GM18907 (cell line): ENCODE measurements around the gene ANKRD44.

ENCODE experiments used
- ATAC-seq: cut with Tn5 transposase; IDR thresholded peaks from one replicate; pipeline ENCODE4 v1.9.1; 2021; ENCODE audit warnings: mild to moderate bottlenecking, moderate library complexity; ENCODE audit not compliant: unreplicated experiment

Gene ANKRD44

GRCh38 chr2:196970099-196970498, 340.5 kb downstream of the ANKRD44 start:
- no peak for ATAC-seq

GRCh38 chr2:196968516-196968915, 342.1 kb downstream of the ANKRD44 start:
- ATAC-seq = no peak

DNA sequence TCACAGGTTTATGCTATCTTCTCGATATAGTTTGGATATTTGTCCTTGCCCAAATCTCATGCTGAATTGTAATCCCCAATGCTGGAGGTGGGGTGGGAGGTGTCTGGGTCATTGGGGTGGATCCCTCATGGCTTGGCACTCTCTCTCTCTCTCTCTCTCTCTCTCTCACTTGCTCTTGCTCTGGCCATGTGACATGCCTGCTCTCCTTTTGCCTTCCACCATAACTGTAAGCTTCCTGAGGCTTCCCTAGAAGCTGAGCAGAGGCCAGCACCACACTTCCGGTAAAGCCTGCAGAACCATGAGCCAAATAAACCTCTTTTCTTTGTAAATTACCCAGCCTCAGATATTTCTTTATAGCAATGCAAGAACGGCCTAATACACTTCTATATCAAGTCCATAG, 342.8 kb downstream of the ANKRD44 start:
- no peak for ATAC-seq

GRCh38 chr2:196967116-196967515, 343.5 kb downstream of the ANKRD44 start:
- ATAC-seq = no peak

DNA sequence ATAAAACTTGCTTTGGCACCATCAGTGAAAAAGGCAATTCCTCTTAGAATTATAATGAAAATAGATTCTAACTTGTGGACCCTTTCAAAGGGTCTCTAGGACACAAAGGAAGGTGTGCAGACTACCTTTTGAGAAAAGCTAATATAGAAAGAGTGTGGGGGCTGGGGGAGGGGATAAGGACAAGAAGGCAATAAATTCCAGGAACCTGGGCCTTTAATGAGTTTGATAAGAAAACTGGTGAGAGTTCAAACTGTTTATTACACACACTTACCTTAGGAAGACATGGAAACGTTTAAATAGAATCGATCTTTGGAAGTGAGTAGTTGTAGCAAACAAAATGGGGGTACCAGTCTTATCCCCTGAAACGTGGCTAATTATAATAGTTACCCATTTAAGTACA, 344.5 kb downstream of the ANKRD44 start:
- no peak for ATAC-seq

- no peak for ATAC-seq
Measured at GRCh38 chr2:196965651-196966050, 344.9 kb downstream of the ANKRD44 start.

GRCh38 chr2:196963961-196964360, 346.6 kb downstream of the ANKRD44 start:
- no peak for ATAC-seq

- ATAC-seq = no peak
Measured at GRCh38 chr2:196963043-196963442, 347.5 kb downstream of the ANKRD44 start.

- no peak for ATAC-seq
Measured at GRCh38 chr2:196962325-196962724, 348.3 kb downstream of the ANKRD44 start.

DNA sequence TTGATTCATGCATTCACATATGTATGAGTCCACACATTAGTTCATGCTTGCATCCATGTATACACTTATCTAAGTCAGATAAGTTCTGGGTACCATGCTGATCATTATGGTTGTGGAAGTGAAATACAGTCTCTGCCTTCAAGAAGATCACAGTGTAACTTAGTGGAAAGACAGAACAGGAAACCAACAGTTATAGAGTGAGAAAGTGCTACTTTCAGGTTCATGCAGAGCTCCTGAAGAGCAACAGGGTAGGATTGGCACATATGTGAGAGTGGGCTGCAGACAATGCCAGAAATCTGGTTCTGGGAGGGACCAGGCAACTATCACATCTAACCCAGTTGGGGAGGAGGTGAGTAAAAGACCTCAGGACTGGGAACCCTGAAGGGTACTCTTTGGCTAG, 348.7 kb downstream of the ANKRD44 start:
- ATAC-seq = peak; percentile 97

- no peak for ATAC-seq
Measured at GRCh38 chr2:196959734-196960338, 350.7 kb downstream of the ANKRD44 start.

DNA sequence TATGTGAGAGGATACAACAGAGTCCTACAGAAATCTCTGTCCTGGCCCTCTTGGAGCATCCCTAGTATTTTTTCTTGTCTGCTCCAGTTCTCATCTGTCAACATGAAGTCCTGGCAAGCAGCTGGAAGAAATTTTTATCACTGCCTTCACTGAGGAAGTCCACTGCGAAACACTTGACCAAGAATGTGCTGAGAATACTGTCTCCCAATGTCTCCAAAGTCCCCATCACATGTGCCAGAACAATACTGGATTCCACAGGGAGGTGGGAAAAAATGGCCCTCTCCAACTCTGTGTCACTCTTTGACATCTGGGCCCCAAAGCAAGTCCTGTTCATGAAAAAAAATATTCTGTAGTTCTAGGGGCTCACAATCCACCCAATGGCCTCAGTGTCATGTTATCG, 351.3 kb downstream of the ANKRD44 start:
- ATAC-seq = no peak

DNA sequence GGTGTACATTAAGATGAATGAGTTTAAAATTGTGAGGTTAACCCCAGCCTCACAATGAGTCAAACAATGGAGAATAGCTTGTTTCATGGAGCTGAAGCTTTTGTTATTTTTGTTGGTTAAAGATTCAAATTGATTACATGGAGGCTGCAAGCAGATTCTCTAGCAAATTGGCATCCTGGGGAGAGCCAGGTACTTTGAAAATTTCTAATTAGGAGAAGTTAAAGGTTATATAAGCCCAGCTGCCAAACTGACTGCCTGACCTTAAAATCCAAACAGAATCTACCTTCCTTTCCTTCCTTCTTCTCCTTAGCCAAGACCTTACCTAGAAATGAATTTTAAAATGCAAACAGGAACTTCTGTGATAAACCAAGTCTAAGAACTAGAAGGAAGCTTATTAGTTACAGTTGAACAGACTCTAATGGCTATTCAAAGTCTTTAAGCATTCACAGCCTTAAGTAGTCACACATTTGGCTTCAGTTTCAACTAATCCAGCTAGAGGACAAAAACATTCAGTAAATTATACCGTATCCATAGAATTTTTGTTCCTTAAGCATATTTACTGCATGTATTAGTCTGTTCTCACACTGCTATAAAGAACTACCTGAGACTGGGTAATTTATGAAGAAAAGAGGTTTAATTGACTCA, 352.6 kb downstream of the ANKRD44 start:
- no peak for ATAC-seq

DNA sequence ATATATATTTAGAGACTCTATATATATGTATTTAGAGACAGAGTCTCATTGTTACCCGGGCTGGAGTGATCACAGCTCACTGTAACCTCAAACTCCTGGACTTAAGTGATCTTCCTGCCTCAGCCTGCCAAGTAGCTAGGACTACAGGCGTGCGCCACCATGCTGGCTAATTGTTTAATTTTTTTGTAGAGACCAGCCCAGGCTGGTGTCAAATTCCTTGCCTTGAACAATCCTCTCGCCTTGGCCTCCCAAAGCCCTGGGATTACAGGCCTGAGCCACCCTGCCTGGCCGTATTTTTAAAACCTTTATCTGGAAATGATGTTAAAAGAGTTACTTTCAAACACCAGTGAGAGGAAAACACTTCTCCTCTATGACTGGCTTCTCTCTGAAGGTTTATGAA, 353.1 kb downstream of the ANKRD44 start:
- no peak for ATAC-seq

- no peak for ATAC-seq
Measured at GRCh38 chr2:196956069-196956468, 354.5 kb downstream of the ANKRD44 start.

DNA sequence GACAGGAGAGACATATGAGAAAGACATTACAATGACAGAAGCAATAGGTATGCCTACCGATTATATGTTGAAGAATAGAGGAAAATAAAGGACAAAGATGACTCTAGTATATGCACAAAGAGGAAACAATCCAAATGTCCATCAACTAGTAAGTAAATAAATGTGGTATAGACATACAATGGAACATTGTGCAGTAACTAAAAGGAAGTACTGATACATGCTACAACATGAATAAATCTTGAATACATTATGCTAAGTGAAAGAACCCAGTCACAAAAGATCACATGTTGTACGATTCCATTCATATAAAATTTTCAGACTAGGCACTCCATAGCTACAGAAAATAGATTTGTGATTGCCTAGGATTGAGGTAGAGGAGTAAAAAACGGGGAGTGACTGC, 355.5 kb downstream of the ANKRD44 start:
- no peak for ATAC-seq

DNA sequence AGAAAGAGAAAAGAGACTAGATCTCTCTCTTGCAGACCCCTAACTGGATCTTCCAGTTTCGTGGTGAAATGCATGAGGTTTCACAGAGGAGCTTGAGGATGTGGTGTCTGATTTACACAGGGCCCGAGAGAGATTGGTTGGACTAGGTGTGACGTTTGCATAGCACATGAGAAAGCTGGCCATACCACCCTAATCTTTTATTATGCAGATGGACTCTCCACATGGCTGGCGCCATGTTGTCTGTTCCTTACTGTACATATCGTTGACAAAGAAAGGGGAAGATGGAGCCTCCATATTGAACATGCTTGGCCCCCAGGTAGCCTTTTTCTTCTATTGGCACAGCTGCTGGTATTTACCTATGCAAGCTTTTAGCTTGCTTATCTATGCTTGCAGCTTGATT, 356.6 kb downstream of the ANKRD44 start:
- no peak for ATAC-seq

GRCh38 chr2:196952936-196953335, 357.6 kb downstream of the ANKRD44 start:
- ATAC-seq = no peak

GRCh38 chr2:196951973-196952372, 358.6 kb downstream of the ANKRD44 start:
- no peak for ATAC-seq

DNA sequence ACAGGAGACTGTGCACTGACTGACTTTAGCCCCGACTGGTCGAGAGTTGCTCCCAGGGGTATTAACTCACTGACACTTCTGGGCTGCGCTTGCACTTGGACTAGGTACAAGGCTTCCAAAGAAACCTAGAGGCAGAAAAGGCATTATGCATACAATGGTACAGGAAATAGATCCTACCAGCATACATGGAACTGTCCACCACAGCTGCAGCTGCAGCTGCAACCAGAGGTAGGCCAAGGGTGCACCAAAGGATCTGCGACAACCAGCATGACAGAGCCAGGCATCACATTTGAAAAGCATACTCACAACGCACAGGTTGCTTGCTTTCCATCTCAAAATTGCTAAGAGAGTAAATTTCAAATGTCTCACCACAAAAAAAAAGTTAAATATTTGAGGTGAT, 361.5 kb downstream of the ANKRD44 start:
- no peak for ATAC-seq

DNA sequence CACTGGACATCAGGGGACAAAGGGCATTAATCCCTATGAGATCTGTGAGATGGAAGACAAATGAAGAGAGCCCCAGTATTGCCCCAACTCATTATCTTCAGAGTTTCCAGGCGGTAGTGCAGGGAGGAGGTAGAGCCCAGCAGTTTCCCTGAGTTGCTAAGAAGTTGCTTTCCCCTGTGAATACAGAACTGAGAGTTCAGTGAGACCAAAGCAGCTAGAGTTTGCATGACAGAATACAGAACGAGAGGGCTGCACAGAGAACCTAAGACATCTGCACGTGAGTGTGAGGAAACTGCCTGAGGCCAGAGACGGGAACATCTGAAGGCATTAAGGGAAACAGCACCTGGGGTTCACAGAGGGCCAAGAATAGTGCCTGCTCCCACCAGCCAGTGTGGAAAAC, 366.0 kb downstream of the ANKRD44 start:
- peak; percentile 94 for ATAC-seq

DNA sequence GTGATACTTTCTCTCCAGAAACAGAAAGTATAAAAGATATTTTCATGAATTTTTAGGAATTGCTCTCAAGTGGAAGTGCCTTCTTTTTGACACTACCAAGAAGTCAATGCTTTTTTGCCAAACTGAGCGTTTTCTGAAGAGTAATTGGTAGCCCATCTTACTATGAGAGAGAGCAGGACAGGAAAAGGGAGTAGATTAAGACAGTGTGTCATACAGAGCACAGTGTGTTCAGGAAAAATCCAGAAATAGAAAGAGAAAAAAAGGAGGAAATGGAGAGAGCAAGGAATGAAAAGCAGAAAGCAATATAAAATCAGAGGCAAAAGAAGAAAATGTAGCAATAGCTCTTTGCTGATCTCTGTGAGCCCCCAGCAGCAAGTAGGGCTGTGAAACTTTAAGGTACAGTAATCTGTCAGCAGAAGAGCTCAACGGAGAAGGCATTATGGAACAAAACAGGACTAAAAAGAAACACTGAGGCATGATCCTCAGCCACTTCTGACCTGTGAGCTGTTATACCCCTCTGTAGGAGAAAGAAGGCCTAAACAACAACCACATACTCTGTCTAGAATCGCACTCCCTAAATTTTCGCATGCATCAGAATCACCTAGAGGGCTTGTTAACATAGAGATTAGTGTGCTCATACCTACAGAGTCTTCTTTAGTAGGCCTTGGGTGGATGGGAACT, 369.0 kb downstream of the ANKRD44 start:
- no peak for ATAC-seq
